GM12872 (cell line): ENCODE measurements around the gene HNRNPA3.

Experiments
- TF ChIP-seq, protein P1 (sequence below): IDR thresholded peaks from 3 replicates; pipeline ENCODE4 v1.5.1; 2011; ENCODE audit warnings: low read depth, mild to moderate bottlenecking, low read length, moderate library complexity; ENCODE audit not compliant: insufficient read depth

The HNRNPA3 gene

DNA sequence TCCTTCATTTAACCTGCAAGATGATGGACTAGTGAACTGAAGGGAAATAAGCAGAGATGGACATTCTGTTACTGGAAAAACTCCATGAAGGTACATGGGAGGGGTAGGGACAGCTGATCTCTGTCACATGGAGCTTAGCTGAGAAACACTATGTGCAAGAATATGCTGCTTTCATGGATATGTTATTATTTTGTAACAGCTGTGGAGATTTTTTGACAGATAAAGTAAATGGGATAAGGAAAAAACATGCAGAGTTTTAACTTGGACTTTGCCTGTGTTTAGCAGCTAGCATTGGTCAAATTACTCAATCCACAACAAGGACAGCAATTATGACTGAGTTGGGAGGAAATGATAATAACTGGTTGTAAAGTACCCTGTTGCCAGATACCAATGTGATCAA, 28.7 kb upstream of the HNRNPA3 start:
- TF ChIP-seq, protein P1, sequence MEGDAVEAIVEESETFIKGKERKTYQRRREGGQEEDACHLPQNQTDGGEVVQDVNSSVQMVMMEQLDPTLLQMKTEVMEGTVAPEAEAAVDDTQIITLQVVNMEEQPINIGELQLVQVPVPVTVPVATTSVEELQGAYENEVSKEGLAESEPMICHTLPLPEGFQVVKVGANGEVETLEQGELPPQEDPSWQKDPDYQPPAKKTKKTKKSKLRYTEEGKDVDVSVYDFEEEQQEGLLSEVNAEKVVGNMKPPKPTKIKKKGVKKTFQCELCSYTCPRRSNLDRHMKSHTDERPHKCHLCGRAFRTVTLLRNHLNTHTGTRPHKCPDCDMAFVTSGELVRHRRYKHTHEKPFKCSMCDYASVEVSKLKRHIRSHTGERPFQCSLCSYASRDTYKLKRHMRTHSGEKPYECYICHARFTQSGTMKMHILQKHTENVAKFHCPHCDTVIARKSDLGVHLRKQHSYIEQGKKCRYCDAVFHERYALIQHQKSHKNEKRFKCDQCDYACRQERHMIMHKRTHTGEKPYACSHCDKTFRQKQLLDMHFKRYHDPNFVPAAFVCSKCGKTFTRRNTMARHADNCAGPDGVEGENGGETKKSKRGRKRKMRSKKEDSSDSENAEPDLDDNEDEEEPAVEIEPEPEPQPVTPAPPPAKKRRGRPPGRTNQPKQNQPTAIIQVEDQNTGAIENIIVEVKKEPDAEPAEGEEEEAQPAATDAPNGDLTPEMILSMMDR = no peak

DNA sequence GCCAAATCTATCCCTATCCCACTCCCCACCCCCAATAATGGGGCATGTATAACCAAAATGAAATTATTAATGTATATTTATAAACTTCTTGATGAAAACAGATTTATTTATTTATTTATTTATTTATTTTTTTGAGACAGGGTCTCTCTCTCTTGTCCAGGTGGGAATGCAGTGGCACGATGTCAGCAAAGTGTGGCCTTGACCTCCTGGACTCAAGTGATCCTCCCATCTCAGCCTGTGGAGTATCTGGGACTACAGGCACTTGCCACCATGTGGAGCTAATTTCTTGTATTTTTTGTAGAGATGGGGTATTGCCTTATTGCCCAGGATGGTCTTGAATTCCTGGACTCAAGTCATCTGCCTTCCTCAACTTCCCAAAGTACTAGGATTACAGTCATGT, 28.0 kb upstream of the HNRNPA3 start:
- TF ChIP-seq, protein P1 = no peak

DNA sequence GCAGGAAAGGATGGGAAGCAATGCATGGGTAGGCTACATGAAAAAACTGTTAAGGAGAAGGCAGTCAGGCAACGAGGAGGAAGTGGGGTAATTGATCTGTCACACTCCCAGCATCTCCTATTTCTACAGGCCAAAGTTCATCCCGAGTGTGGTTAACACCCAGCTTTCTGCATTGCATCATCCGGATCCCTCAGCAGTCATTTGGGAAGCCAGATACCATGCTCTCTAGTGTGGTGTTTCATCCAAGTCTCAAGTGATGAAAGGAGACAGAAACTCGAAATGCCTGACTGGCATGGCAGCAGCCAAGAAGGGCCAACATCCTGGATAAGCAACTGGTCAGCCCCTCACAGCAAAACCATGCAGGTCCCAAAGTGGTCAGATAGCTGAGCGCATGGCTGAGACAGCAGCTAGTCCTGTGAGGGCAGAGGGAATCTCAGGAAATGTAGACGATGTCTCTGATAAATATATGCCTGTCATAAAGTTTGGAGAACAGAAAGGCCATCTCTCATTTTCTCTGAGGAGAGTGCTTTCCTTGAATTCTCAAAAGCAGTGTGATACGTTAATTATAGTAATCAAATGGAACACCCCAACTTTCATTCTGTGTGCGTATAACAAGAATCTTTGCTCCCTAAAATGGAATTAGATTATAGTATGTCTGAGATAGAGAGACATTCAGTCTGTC, 24.8 kb upstream of the HNRNPA3 start:
- TF ChIP-seq, protein P1 = no peak

DNA sequence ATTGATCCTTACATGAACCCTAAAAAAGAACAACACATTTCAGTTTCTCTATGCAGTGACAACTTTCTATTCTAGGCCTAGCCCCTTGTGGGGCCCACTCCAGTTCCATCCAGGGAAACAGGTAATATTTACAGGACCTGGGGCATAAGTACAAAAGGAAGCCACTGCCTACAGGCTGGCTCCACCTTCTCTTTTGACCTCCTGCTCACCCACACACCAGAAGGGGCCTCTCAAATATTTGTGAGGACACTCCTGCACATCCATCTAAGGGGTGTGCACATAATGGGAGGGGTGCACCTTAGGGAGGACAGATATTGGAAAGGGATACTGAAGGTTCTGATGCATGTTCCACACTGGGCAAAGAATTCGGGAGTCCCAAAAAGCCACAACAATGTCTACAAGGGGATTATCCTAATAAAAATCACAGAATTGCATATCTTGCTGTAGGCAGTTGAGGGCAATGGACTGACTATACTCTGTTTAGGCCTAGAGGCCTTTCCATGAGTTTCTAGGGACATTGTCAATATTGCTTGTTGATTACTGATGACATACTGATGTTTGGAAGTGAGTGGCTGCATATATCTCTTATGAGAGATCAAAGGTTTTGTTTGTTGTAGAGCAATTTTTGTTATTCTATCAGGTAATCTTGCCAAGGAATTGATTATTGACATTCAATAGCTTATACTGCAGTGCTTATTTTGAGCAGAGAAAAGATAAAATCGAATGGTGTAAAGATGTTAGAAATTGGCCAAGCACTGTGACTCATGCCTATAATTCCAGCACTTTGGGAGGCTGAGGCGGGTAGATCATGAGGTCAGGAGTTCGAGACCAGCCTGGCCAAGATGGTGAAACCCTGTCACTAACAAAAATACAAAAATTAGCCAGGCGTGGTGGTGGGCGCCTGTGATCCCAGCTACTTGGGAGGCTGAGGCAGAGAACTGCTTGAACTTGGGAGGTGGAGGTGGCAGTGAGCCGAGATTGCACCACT, 23.8 kb upstream of the HNRNPA3 start:
- TF ChIP-seq, protein P1 = no peak

DNA sequence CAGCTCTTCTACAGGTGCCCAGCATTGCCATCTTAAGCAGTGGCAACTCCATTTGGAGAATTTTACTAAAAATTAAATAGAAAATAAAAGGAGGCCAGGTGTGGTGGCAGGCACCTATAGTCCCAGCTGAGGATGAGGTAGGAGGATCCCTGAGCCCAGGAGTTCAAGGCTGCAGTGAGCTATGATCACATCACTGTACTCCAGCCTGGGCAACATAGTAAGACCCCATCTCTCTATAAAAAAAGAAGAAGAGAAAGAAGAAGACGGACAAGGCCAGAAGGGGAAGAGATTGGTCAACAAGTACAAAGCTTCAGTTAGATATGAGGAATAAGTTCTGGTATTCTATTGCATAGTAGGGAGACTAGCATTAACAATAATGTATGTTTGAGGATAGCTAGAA, 21.7 kb upstream of the HNRNPA3 start:
- TF ChIP-seq, protein P1 = no peak

DNA sequence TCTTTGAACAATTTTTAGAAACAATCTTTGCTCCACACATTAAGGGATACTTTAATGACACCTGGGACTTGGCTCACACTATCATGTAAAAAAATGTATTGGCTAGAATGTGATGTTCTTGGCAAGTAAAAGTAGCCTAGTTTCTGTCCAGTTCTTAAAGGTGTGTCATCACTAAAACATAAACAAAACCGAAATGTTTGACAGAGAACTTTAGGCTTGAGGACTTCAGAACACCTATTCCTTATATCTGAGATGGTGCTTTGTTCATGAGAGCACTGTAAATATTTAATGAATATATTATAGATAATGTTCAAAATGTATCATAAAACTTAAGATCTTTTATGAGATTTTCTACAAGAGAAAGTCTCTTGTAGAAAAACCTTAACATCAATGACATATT, 19.8 kb upstream of the HNRNPA3 start:
- TF ChIP-seq, protein P1 = no peak

DNA sequence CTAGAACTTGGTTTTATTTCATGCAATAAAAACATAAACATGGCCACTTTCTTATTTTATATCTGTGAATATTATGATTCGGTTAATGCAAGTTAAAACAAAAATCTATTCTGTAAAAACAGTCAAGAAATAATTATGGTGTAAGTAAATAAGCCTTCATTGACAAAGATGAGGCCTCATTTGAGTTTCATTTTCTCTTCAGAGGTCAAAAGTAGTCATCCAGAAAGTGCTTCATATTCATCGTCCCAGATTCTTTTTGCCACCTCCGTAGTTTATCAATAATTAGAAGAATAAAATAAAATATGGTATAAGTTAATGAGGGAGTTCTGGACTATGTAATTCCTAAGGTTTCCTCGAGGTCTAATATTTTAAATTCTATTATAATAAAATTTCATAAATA, 19.4 kb upstream of the HNRNPA3 start:
- TF ChIP-seq, protein P1 = no peak
